Uterus (tissue), 4 donors: ENCODE data around the gene RNF26. TPM values are rescaled to one million over a fixed set of nuclear protein-coding genes. Genes with fewer than 3 reads are reported as not detected.
A peak's percentile ranks its signal among the peaks of the same experiment; 100 is the strongest.

ENCODE experiments used
- DNase-seq, 2 donors: peaks; one replicate each; pipeline ENCODE4 v3.0.0-alpha.2; 2019 to 2020
- H3K27ac ChIP-seq, 2 donors: fragments of 200-600 bp; sonication (generic); 1 replicate in 1 of 2; 2 replicates in 1 of 2; pipeline ENCODE4 v1.5.1; 2016 to 2018
- H3K27me3 ChIP-seq, 2 donors: fragments of 200-600 bp; sonication (generic); one replicate each; pipeline ENCODE4 v1.5.1; 2018 to 2019; ENCODE audit warnings: control low read depth in 1 of 2
- H3K36me3 ChIP-seq, 2 donors: fragments of 200-600 bp; sonication (generic); one replicate each; pipeline ENCODE4 v1.5.1; 2019; ENCODE audit warnings: control low read depth in 1 of 2
- H3K4me1 ChIP-seq, 2 donors: fragments of 200-600 bp; sonication (generic); one replicate each; pipeline ENCODE4 v1.5.1; 2018 to 2019; ENCODE audit warnings: control low read depth in 1 of 2
- H3K4me3 ChIP-seq, 2 donors: fragments of 200-600 bp; sonication (generic); 1 replicate in 1 of 2; 2 replicates in 1 of 2; pipeline ENCODE4 v1.5.1; 2018 to 2019; ENCODE audit warnings: mild to moderate bottlenecking in 1 of 2
- H3K9me3 ChIP-seq, 2 donors: fragments of 200-600 bp; sonication (generic); one replicate each; pipeline ENCODE4 v1.5.1; 2019; ENCODE audit warnings: control low read depth in 1 of 2
- CTCF ChIP-seq, 4 experiments: fragments of 200-600 bp in 2 of 4; fragments of 450-650 bp in 2 of 4; sonication (generic) in 2 of 4; IDR thresholded peaks; one replicate each; pipeline ENCODE4 v1.5.1; 2016 to 2019; ENCODE audit warnings: antibody characterized with exemption in 4 of 4, mild to moderate bottlenecking in 2 of 4, moderate library complexity in 1 of 4
- POLR2A ChIP-seq, 2 donors: fragments of 450-650 bp; IDR thresholded peaks; one replicate each; pipeline ENCODE4 v1.6.1; 2016; ENCODE audit warnings: antibody characterized with exemption in 2 of 2, mild to moderate bottlenecking in 1 of 2, moderate library complexity in 1 of 2
- intact Hi-C: fragments of 100-400 bp; cut with DNase I; formaldehyde crosslinking; loops from one replicate; pipeline ENCODE4 v1.15.1; 2023; ENCODE audit warnings: low total_unique reads
- total RNA-seq, 4 donors: library from RNA; depleted of rRNA in 3 of 4; stranded (reverse); fragments of >200 nt in 3 of 4; gene quantifications; one replicate each; pipeline versions ENCODE4 v1.1.0 to v1.2.4, GENCODE V29; 2014 to 2023
- donor health status: DM: yes; HTN: yes; CAD: no.

Gene RNF26
- total RNA-seq, 4 donors from 2014 or later = 3.3 to 23.1 (median 6.8) TPM

DNA sequence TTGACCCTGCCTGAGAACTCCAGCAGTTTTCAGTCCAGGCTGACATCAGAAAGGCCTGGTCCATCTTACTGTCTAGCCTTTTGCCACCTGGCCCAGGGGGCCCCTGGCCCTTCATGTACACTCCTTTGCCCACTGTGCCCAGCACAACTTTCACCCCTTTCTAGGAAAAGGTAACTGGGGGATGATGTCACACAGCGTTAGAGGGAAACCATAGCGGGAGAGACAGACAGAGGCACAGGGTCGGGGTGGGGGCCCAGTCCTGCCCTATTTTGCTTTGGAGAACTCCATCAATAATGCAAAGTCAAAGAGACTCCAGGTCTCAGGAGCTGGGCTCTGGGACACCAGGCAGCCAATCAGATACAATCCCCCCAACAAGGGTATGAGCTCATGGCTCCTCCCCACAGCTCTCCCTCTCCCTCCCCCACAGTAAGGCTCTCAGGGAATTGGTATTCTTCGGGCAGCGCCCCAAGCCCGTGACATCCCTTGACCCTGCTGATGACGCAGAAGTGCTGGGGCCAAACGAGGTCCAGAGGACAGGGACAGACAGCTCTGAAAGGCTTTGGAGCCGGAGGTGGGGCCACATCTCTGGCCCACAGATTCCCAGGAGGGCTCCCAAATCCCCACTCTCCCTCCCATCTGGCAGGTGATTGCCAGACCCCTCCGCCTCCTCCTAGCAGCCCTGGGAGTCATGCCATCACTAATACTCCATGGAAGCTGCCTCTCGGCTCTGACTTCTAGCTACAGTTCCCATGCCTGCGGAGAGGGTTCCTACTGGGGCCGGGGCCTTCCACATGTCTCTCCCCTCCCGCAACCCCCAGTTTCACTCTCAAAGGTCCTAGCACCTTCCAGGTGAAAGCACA is 41.2 kb downstream of the RNF26 start:
- Histone ChIP-seq H3K9me3 (no peaks in the 10 kb centered on the region), H3K4me1 (peaks cover 6 to 11% of the 10 kb centered on the region in 2 donors), H3K27me3 (no peaks in the 10 kb centered on the region), H3K36me3 (no peaks in the 10 kb centered on the region), H3K27ac (peak overlapping the region; percentile 90 to 93), H3K4me3 (no peak overlapping the region)
- peak; percentile 94 to 95 for DNase-seq
- intact Hi-C loops = no loop called here
- TF ChIP-seq CTCF (IDR thresholded peaks at IDR 0.05) (no peak), POLR2A (IDR thresholded peaks at IDR 0.05) (no peak)

GRCh38 chr11:119376197-119376847 is 42.0 kb downstream of the RNF26 start:
- no peak for TF ChIP-seq POLR2A (IDR thresholded peaks at IDR 0.05)
- TF ChIP-seq CTCF (IDR thresholded peaks at IDR 0.05) = no peak
- Histone ChIP-seq H3K27me3 (no peaks in the 10 kb centered on the region), H3K4me1 (peaks cover 6 to 11% of the 10 kb centered on the region in 2 donors), H3K4me3 (no peak overlapping the region), H3K9me3 (no peaks in the 10 kb centered on the region), H3K36me3 (no peaks in the 10 kb centered on the region), H3K27ac (peak overlapping the region; percentile 90 to 93)
- peak in 1 of 2 donors; percentile 52 for DNase-seq
- intact Hi-C loops = no loop called here

DNA sequence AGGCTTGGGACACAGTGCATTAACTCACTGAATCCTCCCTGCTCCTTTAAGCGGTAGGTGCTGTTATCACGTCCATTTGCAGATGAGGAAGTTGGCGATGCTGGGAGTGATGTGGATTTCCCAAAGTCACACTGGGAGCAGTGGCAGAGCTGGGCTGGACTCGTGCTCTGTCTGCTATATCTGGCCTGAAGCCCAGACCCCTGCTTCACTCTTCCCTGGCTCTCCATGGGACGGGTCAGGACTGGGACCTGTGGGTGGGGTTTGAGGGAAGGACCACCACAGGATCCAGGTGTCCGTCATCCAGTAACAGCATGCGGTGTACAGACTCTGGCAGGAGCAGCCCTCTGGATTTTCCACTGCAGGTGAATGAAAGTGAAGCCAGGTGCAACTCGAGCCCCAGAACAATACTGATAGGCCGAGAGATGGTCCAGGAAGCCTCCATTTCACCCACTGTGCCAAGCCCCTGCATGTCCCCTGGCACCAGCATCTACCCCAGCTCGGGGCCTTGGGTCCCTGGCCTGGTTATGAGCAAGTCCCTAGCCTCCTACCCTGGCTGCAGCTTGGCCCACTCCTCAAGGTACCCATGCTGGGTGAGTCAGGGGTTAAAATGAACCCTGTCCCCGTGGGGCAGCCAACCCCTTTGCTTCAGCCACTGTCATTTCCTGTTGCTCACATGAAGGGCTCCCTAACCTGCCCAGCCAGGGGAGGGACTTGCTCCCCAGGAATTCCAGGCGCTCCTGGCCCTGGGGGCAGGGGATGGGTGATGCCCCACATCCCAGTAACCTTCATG is 43.0 kb downstream of the RNF26 start:
- H3K27me3 ChIP-seq = no peaks in the 10 kb centered on the region
- no peaks in the 10 kb centered on the region for H3K36me3 ChIP-seq
- H3K4me1 ChIP-seq = peaks cover 6 to 11% of the 10 kb centered on the region in 2 donors
- TF ChIP-seq CTCF (IDR thresholded peaks at IDR 0.05) (no peak), POLR2A (IDR thresholded peaks at IDR 0.05) (no peak)
- no peak for DNase-seq
- intact Hi-C loops = no loop called here
- H3K27ac ChIP-seq = peak overlapping the region; percentile 17 to 93
- no peaks in the 10 kb centered on the region for H3K9me3 ChIP-seq
- H3K4me3 ChIP-seq = no peak overlapping the region

GRCh38 chr11:119377961-119378667 is 43.8 kb downstream of the RNF26 start:
- H3K27ac ChIP-seq = no peak overlapping the region
- no peaks in the 10 kb centered on the region for H3K9me3 ChIP-seq
- H3K27me3 ChIP-seq = no peaks in the 10 kb centered on the region
- intact Hi-C loops = loop anchor here (2.0 kb wide), 1 partner anchor 21 kb away; no protein-coding TSS in a partner anchor
- DNase-seq = no peak
- TF ChIP-seq CTCF (IDR thresholded peaks at IDR 0.05) (no peak), POLR2A (IDR thresholded peaks at IDR 0.05) (no peak)
- no peak overlapping the region for H3K4me3 ChIP-seq
- peaks cover 6 to 11% of the 10 kb centered on the region in 2 donors for H3K4me1 ChIP-seq
- no peaks in the 10 kb centered on the region for H3K36me3 ChIP-seq
